Cerebellar nuclear complex (tissue), 1 donor: ENCODE data around the gene CDC42BPG.
"Not testable (repeated sequence)": the region's sequence is repeated elsewhere in the genome, so short reads cannot be mapped to it uniquely, and the experiment has no call there.

Experiments used
- DNase-seq, 2 experiments: peaks; one replicate each; lab custom pipeline; 2025; lab: John Stamatoyannopoulos, UW

The CDC42BPG gene

DNA sequence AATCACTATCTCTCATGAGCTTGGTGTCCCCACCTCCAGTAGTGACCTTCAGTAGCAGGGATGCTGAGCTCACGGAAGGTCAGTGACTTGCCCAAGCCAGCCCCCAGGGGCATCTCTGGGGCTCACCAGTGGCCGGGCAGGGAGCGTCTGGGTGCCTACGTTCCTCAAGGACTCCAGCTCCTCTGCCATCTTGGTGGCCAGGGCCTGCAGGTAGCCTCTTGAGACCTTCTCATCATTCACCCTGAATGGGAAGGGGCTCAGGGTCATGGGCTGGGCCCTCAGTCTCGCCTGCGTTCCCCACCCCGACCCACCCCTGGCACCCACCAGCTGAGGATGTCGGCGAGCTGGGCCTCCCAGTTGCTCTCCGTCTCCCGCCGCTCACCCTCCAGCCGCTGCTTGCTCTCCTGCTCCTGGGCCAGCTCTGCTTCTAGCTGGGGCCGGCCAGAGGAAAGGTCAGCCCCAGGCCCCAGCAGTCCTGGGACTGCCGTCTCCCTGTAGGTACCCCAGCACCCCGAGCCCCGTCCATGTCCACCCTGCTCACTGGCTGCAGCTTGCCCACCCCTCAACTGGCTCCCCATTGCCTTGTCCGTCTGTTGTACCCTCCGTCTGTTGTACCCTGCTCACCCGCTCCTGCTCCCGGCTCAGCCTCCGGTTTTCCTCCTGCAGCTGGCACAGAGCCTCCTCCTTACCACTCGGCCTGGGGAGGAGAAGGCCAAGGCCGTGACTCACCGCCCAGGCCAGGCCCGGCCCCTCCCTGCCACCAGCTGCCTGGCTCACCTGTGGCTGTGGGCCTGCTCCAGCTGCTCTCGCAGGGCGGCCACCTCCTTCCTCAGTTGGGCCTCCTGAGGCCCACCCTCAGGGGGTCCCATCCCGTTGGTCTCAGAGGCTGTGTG is 9.5 kb downstream of the CDC42BPG start:
- DNase-seq = no peak

GRCh38 chr11:64834031-64834722 is 10.3 kb downstream of the CDC42BPG start:
- no peak for DNase-seq

DNA sequence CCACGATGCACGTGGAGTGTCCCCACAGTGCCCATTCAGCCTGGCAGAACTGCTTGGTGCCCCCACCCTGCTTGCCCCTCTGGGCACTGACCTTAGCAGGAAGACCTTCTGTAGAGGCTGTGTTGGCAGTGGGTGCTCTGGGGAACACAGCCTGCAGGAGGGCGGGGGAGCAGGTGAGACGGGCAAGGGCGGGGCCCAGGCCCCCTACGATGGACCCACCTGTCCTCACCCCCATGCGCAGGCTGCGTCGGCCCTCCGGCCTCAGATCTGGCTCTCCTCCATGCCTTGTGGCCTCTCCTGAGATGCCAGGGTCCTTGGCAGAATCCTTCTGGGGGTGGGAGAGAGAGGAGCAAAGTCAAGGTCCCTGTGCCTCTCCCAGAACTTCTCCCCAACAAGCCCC is 10.9 kb downstream of the CDC42BPG start:
- DNase-seq = no peak

DNA sequence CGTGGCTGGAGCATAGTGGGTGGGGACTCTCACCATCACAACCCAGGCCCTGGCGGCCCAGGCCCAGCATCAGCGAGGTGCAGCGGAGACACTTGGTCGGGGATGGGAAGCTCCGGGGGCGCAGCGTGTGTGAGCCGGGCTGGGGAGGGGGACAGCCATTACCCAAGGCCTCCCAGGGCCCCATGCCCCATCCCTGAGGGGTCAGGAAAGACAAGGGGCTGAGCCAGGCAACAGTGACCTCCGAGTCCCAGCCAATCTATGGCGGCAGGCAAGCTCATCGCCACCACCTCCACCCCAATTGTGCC is 11.3 kb downstream of the CDC42BPG start:
- no peak for DNase-seq

DNA sequence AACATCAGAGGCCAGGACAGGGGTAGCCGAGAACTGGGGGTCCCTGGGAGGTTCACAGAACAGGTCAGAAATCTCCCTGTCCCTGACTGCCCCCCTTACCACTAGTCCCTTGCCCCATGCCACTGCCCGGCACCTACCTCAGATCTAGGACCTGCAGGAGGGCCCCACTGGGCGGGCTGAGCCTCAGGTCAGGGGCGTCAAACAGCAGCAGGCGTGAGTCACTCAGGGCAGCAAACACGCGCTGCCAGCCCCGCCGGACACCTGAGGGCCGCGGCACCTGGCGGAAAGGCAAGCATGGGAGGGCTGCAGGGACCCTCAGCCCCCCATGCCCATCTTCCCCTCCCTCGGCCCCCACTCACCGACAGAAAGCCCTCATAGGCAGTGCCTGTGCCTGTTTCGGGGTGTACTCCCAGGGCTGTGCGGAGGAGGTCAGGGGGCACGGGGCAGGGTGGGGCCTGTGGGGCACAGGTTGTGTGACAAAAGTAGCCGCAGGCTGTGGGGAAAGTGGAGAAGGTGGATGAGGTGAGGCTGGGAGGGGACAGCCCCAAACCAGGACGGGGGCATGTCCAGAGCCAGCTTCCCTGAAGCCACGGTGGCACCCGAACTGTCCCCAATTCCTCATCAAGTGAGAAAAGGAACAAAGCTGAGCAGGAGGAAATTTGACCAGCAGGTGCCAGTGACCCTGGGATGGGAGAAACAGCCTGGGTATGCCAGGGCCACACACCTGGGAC is 11.8 kb downstream of the CDC42BPG start:
- no peak for DNase-seq

GRCh38 chr11:64831411-64831891 is 13.0 kb downstream of the CDC42BPG start:
- DNase-seq = no peak

- no peak for DNase-seq
Measured at GRCh38 chr11:64829536-64830251, 14.8 kb downstream of the CDC42BPG start.

GRCh38 chr11:64827451-64827839 is 17.0 kb downstream of the CDC42BPG start:
- no peak for DNase-seq

GRCh38 chr11:64826578-64827450 is 17.6 kb downstream of the CDC42BPG start:
- no peak for DNase-seq

- no peak for DNase-seq
Measured at GRCh38 chr11:64826062-64826461, 18.4 kb downstream of the CDC42BPG start.

DNA sequence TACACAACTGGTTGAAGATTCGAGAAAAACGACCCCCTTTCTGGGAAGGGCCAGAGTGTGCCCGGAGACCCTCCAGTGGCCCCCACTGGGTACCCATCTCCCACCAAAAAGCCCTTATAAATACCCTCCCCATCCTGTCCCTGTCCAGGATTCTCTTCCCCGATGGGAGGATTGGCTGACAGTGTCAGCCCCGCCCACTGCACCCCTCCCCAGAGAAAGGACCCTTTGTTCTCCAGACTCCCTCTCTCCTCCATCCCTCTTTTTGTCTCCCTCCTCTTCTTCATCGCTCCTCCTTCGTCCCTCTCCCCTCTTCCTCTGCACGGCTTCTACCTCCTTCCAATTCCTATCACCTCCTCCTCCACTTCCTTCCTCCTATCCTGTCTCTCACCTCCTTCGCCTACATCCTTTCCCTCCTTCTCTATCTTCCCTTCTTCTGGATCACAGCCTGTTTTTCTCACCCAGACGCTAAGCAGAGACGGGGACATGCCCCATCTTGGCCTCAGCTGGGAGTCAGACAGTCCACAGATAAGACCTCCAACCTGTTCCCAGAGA is 20.8 kb downstream of the CDC42BPG start:
- DNase-seq = no peak

DNA sequence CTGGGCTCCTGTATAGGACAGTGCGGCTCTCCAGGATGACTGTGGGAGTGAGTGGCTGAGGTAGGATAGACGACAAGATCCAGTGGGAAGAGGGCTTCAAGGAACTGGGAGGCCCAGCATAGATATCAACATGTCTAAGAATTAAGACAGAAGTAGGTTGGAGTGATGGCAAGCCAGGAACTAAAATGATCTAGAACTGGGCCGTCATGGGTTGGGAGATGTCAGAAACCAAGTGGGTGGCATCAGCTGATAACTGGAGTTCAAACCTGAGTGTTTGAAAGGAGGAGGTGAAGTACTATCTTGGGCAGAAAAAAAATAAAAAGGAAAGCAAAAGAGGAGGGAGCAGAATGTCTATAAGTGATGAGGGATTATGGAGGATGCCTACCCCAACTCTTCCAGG is 27.0 kb downstream of the CDC42BPG start:
- DNase-seq = no peak

GRCh38 chr11:64815433-64815832 is 29.0 kb downstream of the CDC42BPG start:
- DNase-seq = not testable (repeated sequence)

GRCh38 chr11:64814712-64815187 is 29.7 kb downstream of the CDC42BPG start:
- DNase-seq = no peak

- DNase-seq = no peak
Measured at GRCh38 chr11:64813826-64814225, 30.6 kb downstream of the CDC42BPG start.

DNA sequence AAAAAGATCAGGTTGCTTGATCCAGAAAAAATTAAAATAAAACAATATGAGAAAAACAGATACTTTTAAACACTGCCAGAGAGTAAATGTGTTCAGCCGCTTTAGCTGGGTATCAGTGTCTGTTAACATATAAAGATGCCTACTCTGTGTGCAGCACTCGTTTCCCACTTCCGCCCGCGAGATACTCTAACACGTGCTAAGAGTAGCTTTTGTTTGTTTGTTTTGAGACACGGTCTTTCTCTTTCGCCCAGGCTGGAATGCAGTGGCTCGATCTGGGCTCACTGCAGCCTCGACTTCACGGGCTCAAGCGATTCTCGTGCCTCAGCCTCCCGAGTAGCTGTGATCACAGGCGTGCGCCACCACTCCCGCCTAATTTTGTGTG is 33.6 kb downstream of the CDC42BPG start:
- no peak for DNase-seq

GRCh38 chr11:64810271-64810890 is 34.1 kb downstream of the CDC42BPG start, which contains the start of gene MEN1:
TSS of gene MEN1 (minus strand) at chr11:64810551. CDS start at chr11:64810109, 442 bp downstream.
- peak; percentile 91 to 92 for DNase-seq

- DNase-seq = no peak
Measured at GRCh38 chr11:64809781-64810241, 34.6 kb downstream of the CDC42BPG start.

- DNase-seq = no peak
Measured at GRCh38 chr11:64805481-64805880, 39.0 kb downstream of the CDC42BPG start.
